Fibroblast of skin of left biceps (primary cell): Measurements from ENCODE around the gene TMEM132D.
A peak's percentile ranks its signal among the peaks of the same experiment; 100 is the strongest.

Experiments used
- DNase-seq, 2 experiments: peaks; one replicate each; pipeline ENCODE4 v3.0.0-alpha.2; 2013; ENCODE audit warnings: low read depth in 2 of 2

Gene TMEM132D

DNA sequence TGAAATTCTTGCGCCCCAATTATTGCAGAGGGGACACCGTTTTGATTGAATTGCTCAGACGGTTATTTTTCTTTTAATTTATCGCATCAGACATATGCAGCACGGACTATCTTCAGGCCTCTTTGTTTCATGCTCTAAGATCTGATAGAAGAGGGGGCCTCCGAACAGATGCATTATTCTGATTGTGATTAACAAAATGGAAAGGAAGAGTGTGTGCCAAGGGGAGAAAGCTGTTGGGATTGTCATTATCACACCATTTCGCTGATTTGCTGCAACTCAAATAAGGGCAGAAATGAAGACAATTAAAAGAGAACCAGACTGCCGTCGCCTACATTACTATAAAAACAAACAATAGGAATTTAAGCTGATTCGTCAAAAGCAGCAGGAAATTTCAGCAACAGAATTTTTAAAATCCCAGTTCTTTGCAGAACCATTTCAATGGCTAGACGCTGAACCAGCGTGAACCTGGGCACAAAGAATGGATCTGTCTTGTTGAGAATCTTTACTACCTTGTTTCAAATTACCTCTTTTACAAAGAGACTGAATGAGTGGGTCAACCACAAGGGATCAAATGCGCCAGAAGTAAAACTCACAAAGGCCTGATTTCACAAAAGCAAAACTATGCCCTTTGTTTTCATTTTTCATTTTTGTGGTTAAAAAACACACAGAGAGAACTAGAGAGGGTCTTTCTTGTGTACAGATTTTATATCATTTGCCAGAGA lies 30.6 kb downstream of the TMEM132D start:
- DNase-seq = no peak

DNA sequence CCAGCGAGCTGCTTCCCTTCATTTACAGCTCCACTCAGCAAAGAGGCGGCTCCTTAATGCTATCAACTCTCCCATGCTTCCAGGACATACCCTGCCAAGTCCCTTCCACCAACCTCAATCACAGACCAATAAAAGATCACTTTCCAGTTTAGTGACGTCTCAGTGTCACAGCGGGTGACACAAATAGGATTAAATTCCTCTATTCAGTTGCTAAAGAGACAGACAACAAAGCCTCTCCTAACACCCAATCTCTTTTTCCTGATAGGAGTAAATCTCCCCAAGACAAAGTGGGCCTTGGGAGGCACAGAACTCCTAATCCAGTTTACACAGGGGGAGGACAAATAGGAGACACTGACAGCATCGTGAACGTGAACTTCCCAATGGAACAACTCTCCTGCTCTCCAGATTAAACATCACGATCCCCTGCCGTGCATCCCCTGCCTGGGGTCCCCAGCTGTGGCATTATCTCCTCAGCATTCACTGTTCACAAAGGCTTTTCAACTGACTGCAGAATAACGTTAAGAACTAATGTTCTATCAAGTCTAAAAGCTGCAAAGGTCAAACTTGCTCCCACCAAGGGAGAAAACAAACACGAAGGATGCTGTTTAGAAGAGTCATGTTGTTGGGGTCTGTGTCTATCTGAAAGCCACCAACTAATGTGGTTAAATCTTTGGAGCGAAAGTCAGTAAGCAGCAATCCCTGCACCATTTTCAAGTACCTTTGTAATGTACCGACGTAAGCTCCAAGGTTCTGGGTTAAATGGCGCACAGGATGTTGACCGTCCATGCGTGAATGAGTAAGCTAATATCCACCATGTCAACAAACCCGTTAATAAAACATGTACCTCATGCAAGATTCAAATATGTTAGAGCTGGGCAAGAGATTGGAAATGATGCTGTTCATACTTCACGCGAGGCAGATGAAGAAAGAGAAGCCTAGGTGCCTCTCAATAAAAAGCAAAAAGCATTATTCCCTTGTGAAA lies 31.5 kb downstream of the TMEM132D start:
- DNase-seq = no peak

DNA sequence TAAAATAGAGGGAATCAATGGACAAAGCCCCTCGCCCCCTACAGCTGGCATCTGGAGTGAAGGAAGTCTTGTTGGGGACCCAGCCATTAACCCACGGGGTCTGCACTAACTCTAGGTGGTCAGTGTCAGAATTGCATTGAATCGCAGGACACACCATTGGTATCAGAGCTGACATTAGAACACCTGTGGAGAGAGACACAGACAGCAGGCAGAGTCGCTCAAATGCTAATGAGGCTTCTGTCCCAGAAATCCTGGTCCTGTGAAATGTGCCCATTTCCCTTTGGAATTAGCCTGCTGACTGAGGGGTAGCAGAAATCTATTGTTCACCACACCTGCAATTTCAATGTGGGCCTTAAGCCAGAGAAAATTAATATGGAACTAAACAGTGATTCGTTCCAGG lies 33.0 kb downstream of the TMEM132D start:
- DNase-seq = no peak

DNA sequence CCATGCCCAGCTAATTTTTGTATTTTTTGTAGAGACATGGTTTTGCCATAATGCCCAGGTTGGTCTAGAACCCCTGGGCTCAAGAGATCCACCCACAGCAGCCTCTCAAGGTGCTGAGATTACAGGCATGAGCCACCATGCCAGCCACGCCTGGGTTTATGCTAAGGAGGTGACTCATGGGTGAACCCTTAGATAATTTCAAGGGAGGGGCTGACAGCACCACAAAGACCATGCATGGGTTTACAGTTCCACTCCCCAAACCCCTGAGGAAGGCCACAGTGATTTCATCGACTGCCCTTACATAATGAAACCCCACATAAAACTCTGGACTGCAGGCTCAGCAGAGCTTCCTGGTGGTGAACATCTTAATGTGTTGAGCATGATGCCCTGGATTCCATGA lies 33.7 kb downstream of the TMEM132D start:
- no peak for DNase-seq

GRCh38 chr12:129868575-129868974 lies 35.2 kb downstream of the TMEM132D start:
- no peak for DNase-seq

- DNase-seq = no peak
Observed at GRCh38 chr12:129863938-129864337, 39.9 kb downstream of the TMEM132D start.

GRCh38 chr12:129862561-129863175 lies 41.2 kb downstream of the TMEM132D start:
- no peak for DNase-seq

- DNase-seq = no peak
Observed at GRCh38 chr12:129861951-129862350, 41.9 kb downstream of the TMEM132D start.

DNA sequence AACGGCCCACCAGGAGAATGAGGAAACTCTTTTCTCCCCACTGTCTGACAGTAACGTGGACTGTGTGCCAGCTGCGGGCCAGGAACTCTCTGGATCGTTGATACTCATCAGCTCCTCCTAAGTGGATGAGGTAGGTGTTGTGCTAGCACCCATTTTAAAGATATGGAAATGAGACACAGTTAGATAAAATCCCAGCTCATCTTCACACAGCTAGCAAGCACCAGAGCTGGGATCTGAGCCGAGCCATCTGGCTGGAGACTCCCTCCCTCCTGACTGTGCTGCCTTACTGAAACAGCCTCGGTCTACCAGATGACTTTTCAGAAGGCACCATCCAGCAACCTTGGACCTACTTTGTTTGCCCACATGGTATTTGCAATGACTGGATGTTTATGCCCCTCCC lies 49.2 kb downstream of the TMEM132D start:
- DNase-seq = no peak

DNA sequence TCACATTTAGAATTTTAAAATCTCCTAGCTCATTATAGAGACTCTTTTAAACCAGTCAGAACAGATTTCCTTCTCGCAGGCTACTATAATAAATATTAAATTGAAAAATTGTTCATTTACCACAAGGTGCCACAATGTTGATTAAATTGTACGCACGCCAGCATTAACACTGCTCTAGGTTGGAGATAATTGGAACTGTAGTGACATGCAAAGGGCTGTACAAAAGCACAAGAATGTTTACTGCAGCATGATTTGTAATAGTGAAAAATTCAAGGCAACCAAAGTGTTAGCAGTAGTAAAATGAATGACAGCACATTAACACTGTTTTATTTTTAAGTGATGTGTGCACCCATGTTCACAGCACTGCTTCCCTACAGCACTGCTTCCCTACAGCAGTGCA lies 52.5 kb downstream of the TMEM132D start:
- no peak for DNase-seq

DNA sequence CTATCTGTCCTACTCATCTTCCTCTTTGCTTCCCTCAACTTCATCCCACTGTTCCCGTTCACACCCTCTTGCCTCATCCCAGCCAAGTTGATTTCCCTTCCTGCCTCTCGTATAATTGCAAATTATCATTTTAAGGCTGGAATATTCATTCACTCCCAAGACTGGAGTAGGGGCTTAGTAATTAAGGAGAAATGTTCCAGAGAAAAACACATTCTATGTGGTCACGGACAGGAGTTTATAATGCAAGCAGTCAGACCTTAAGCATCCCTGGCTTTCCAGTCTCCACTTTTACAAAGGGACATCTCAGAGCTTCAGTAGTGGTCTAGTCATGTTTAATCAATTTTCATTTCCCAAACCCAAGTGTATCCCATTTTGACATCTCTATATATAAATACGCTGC lies 54.9 kb downstream of the TMEM132D start:
- DNase-seq = no peak

- DNase-seq = no peak
Observed at GRCh38 chr12:129847063-129847462, 56.8 kb downstream of the TMEM132D start.

GRCh38 chr12:129844662-129845220 lies 59.1 kb downstream of the TMEM132D start:
- peak; percentile 31 to 43 for DNase-seq

- no peak for DNase-seq
Observed at GRCh38 chr12:129841251-129841650, 62.6 kb downstream of the TMEM132D start.

- DNase-seq = no peak
Observed at GRCh38 chr12:129840145-129840884, 63.5 kb downstream of the TMEM132D start.

DNA sequence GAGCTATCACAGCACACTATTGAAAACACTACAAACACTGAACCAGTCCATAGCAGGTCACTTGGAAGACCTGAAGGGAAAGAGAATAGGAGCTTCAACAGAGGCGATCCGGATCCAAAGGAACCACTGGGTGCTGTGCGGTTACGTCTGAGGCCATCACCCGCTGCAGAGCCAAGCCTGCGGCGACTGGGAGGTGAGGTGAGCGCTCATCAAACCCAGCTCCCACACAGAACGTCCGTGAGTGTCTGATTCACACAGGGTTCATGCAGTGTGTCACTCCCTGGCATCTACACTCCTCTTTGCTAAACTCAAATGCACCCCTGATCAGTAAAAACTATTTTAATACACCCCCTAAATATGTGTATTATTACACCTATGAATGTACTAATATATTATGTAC lies 64.1 kb downstream of the TMEM132D start:
- no peak for DNase-seq

DNA sequence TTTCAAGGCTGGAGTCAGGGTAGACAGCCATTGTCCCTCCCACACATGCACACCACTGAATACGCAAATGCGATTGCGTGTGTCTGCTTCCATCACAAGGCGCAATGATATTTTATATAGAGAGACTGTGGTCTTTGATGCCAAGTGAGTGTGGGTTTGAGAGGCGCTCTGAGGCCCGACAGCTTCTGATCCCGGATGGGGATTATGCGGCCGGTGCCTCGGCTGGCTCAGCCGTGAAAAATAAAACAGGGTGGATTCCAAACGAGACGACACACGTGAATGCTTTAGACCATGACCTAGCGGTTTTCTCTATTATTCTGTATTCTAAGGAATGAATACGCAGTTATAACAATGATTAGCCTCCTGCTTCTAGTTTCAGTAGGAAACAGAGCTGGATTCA lies 72.5 kb downstream of the TMEM132D start:
- DNase-seq = no peak

DNA sequence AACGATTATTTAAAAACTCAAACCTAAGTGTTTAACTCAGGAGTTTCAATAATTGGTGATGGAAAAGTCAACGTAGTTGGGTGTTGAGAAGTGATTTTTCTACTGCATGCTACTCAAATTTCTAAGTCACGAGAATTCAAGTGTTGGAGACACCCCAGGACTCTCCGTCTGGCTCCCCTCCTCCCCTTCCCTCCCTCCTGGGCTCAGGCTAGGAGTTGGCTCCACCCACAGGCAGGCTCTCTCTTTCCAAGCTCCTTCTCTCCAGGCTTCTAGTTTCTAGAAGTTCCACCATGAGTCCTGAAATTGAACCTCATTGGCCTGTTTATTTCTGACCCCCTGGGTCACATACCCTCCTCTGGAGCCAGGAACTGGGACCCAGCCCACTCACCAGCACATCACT lies 73.0 kb downstream of the TMEM132D start:
- DNase-seq = no peak

DNA sequence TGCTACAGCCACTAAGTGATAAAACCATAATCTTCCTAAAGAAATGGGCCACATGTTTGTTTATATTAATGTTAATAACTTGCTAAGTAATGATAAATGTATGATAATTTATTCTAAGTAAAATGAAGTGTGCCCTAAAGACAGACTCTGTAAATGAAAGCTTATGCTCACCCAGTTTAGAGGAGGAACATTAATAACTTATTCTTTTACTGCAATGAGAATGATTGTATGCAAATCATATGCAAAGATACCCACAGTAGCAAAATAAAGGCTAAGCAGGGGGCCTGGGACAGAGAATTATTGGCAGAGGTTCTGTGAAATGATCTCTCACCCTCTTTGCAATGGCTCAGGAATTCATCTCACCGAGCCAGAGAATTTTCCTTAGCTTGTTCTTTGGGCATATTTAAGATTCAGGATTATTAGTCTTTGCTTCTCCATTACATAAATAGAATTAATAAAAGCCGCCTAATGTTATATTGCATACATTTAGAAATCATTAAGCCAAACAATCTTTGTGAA lies 75.9 kb downstream of the TMEM132D start:
- DNase-seq = no peak

- no peak for DNase-seq
Observed at GRCh38 chr12:129827102-129827865, 76.5 kb downstream of the TMEM132D start.
